Measurements from ENCODE around the gene POU6F2. TPM values are rescaled to one million over a fixed set of nuclear protein-coding genes. Genes with fewer than 3 reads are reported as not detected.

Gene POU6F2
- total RNA-seq, 2 donors from 2014 or later = 1.0 to 1.1 TPM

DNA sequence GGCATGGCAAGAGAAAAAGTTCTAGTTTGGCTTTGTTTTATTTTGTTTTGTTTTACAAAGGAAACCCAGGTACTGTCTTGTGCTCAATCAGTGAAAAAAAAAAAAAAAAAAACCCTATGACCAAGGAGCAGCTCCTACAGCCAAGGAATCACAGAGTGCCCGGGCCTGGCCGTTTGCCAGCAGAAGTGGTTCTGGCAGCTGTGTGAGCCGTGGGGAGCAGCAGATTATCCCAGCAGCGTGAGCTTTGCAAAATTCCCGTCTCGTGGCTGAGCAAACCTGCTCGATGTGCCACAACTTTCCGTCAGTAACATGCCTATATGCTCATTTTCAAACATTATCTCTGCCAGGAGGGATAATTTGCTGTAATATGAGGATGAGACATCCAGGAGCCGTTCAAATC lies 293.7 kb downstream of the POU6F2 start:
- intact Hi-C loops (cut with DNase I) = no loop called here
- peak; percentile 64 for DNase-seq

DNA sequence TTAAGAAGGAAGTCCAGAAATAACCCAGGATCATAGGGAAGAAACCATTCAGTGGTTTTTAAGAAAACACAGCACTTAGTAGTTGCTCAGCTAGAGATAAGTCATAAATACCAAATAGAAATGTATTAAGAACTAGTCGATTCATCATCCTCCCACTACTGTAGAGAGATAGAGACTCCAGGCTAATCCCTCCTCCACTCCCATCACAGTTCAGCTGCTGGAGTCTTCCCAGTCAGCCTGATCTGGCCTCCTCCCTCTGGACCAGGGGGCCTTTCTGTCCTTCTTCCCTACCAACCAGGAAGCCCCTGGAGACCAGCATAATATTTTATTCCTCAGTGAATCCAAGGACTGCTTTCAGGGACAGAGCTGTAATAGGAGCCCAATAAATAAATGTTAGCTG lies 294.4 kb downstream of the POU6F2 start:
- no peak for ATAC-seq
- DNase-seq = no peak
- intact Hi-C loops (cut with DNase I) = no loop called here

More for the DNA sequence above, 293.7 kb downstream of the POU6F2 start:
- ATAC-seq = peak; percentile 84 to 85

GRCh38 chr7:39272691-39273090 lies 295.0 kb downstream of the POU6F2 start:
- ATAC-seq (no peak), DNase-seq (no peak)
- intact Hi-C loops (cut with DNase I) = no loop called here

DNA sequence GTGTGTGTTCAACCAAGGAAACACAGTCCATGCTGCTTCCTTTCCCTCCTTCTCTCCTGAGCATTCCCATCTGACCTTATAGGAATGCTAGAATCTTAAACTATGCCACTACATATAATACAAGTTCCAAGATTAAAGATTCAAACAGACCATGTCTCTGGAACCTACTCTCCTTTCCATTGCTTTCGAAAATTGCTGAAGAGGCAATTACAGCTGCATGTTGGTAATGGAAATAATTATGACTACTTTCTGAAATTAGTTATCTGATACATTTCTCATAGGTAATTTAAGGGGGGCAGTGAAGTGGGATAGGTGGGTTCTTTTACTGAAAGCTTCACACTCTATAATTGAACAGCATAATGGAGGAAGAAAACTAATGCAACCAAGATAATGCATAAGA lies 302.6 kb downstream of the POU6F2 start:
- DNase-seq = no peak
- intact Hi-C loops (cut with DNase I) = no loop called here

DNA sequence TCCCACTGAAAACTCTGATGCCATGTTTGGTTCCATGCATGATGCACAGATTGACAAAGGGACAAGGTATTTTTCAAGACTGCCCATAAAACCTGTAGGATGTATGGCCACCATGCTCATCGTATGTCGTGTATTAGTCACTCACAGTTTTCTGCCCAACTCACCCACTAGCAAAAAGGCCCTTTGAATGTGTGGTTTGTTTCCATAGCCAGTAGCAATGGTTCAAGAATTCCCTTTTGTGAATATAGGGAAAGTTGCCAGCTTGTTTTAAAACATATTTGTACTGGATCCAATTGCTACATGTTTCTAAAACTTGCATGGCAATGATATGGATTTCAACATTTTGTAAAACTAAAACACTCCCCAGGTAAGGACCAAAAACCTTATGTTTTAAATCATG lies 307.5 kb downstream of the POU6F2 start:
- intact Hi-C loops (cut with DNase I) = no loop called here
- ATAC-seq (no peak), DNase-seq (no peak)

More for the DNA sequence above, 302.6 kb downstream of the POU6F2 start:
- ATAC-seq = no peak

GRCh38 chr7:39288303-39288702 lies 310.6 kb downstream of the POU6F2 start:
- ATAC-seq (no peak), DNase-seq (no peak)
- intact Hi-C loops (cut with DNase I) = no loop called here

DNA sequence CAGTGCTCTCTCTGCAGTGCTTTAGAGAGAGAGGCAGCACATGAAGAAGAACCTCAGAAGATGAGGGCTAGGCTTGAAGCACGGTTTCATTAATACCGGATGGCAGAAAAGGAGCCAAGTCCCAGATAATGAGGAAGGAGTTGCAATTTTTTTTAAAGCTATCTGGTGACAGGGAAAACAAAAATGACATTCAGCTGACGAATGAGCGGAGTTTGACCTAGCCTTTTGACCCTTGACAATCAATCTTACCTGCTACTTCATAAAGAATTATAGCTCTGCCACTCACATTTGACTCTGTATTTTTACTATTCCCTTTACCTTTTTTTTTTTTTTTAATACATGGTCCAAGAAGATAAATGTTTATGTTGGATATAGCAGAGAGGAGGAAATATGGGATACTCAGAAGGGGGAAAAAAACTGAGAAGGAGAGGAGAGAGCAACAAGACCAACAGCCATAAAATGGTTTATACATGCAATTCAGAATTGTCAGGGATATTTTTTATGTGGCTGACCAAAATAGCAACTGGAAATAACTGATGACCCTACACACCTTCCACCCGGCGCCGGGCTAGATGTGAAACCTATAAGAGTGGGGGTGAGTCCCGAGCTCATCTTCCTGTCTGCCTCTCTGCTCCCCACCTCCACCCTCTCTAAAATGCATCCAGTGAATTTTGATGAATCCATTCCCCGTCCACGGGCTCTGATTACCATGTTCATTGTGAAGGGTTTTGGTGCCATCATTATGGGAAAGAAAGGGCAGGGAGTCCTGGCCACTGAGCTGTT lies 314.1 kb downstream of the POU6F2 start:
- intact Hi-C loops (cut with DNase I) = no loop called here
- no peak for ATAC-seq

GRCh38 chr7:39293056-39293823 lies 315.5 kb downstream of the POU6F2 start:
- ATAC-seq = no peak
- intact Hi-C loops (cut with DNase I) = no loop called here
- no peak for DNase-seq

More for the DNA sequence above, 314.1 kb downstream of the POU6F2 start:
- DNase-seq = no peak

DNA sequence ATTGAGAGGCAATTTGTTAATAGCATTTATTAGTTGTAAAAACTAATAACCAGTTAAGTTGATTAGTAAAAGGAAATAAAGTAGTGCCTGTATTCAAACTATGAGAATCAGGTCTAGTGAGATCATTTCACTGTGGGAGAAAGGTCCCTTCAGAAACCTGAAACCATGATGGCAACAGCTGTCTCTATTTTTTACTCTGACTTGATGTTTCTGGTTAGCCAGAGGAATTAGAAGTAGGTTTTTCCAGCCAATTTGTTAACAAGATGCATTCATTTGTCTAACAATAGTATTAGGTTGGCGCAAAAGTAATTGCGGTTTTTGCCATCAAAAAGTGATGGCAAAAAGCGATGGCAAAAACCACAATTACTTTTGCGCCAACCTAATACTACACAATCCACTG lies 316.3 kb downstream of the POU6F2 start:
- ATAC-seq = no peak
- intact Hi-C loops (cut with DNase I) = no loop called here
- no peak for DNase-seq

- ATAC-seq = no peak
- no peak for DNase-seq
- intact Hi-C loops (cut with DNase I) = no loop called here
These were observed 318.1 kb downstream of the POU6F2 start for GRCh38 chr7:39295796-39296195.

DNA sequence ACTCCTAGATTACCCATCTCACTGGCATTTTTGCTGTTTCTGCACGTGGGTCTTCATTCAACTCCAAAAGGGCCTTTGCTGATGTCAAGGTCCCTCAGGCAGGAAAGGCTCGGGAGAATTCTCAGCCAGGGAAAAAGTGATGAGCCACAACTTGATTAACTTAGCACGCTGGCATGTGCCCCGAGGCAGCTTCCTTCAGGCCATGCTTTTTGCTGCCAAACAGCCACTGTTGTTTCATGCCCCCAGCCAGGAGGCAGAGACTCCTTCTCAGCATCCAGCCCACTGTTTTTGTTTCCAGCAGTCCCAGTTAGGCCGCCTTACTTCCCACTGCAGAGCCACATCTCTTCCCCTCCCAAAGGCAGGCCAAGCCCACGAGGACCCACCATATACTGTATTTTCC lies 322.0 kb downstream of the POU6F2 start:
- DNase-seq (no peak), ATAC-seq (peak; percentile 53)
- intact Hi-C loops (cut with DNase I) = no loop called here

DNA sequence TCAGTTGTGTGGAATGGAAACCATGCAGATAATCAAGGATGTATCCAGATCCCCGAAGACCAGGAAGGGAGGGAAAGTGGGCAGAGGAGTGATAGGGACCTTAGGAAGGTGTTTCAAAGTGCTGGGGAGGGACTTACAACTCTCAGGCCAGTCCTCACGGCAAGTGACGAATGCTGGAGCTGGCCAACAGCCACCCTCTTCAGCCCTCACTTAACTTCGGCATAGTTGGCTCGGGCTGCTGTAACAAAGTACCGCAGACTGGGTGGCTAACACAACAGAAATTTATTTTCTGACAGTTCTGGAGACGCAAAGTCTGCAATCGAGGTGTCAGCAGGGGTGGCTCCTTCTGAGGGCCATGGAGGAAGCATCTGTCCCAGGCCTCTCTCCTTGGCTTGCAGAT lies 322.6 kb downstream of the POU6F2 start:
- intact Hi-C loops (cut with DNase I) = no loop called here
- DNase-seq = peak; percentile 34

GRCh38 chr7:39301543-39301942 lies 323.8 kb downstream of the POU6F2 start:
- DNase-seq = no peak
- intact Hi-C loops (cut with DNase I) = no loop called here
- ATAC-seq = no peak

More for the DNA sequence above, 322.6 kb downstream of the POU6F2 start:
- peak; percentile 79 to 85 for ATAC-seq

DNA sequence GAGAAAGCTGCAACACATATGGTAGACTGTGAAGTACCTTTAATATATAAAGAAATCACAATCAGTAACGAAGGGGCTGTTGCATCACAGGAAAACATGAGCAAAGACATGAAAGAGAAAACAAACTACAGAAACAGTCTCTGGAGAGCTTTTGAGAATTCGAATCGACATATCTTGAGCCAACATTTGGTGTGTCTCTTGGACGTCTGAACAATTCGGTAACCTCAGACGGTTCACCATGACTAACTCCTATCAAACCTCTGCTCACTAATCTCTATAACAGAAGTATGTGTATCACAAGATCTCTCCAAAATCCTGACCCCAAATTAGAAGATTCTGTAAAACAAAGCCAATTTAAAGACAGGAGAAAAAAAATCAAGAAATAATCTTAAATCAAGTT lies 326.5 kb downstream of the POU6F2 start:
- ATAC-seq = no peak

DNA sequence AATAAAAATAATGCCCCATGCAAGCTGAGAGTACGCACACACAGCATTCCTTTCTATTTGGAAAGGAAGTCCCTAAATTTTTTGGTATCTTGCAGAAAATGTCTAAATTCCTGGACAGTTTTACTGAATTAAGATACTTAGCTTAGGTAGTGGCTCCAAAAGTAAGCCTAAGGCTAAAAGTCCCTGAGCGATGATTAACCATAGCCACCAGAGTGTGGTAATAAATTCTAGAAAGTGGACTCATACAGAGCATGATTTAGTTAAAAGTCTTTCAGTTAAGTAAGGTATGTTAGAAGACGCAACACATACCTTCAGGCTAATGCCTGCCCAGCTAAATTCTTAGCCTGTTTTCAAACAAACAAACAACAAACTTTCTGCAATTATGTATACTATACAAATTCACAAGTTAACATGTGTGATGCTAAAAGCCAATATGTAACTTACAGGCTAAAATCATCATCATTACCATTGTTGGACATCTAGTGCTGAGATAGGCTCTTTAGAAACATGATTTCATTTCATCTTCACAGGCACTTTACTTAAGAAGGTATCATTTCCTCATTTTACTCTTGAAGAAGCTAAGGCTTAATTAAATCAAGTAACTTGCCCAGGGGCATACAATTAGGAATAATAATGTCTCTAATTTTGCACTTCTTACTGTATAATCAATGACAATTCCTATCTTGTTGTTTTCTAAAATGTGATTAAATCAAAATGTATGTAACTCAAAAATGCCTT lies 327.1 kb downstream of the POU6F2 start:
- DNase-seq = no peak
- no peak for ATAC-seq
- intact Hi-C loops (cut with DNase I) = no loop called here

More for the DNA sequence above, 326.5 kb downstream of the POU6F2 start:
- no peak for DNase-seq
- intact Hi-C loops (cut with DNase I) = no loop called here

DNA sequence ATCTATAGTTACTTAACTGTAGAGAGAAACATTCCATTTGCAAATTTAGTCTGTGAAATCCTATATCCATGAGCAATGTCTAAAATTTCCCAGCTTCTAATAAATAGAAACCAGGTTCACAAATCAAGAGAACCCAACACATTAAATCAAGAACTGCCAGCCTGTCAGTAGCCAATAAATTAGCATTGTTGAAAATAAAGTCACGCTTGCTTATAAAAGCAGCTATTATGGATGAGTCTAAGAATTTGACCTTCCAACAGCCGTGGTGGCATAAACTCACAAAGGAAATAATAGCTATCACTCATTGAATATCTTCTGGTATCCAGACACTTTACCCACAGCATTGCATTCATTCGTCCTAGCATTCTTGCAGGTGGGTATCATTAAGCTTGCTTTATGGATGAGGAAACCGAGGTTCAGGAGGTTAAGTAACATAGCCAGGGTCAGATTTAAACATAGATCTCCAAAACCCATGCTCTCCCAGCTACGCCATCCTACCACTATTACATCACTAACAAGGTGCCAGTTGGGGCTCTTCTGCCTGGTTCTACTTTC lies 328.4 kb downstream of the POU6F2 start:
- intact Hi-C loops (cut with DNase I) = no loop called here
- no peak for DNase-seq
- no peak for ATAC-seq

GRCh38 chr7:39310699-39311098 lies 333.0 kb downstream of the POU6F2 start:
- ATAC-seq = no peak
- intact Hi-C loops (cut with DNase I) = no loop called here
- DNase-seq = no peak

DNA sequence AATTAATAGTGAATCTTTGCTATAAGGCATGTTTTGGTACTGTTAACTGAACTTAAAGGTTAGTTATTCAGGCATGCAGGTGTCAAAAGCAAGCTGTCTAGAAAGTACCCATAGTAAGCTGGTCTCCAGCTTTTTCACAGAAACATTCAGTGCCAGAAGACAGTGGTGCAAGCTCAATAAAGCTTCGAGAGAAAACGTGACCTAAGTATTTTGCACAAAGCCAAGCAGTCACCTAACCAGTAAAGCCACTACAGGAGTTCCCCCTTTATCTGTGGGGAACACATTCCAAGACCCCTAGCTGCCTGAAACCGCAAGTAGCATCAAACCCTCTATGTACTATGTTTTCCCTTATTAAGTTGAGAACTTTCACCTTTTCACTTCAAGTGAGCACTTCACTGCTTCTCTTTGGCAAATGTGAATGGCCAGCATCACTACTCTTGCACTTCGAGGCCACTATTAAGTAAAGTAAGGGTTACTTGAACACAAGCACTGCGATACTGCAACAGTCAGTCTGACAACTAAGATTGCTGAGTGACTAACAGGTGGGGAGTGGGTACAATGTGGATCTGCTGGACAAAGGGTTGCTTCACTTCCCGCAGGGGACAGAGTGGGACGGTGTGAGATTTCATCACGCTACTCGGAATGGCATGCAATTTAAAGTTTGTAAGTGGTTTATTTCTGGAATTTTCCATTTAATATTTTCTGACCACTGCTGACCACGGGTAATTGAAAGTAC lies 334.7 kb downstream of the POU6F2 start:
- ATAC-seq (no peak), DNase-seq (no peak)
- intact Hi-C loops (cut with DNase I) = no loop called here

GRCh38 chr7:39313376-39313775 lies 335.7 kb downstream of the POU6F2 start:
- ATAC-seq = no peak
- no peak for DNase-seq
- intact Hi-C loops (cut with DNase I) = no loop called here
